HuH-7 (cell line): Measurements from ENCODE around the gene USF2.
A peak's percentile ranks its signal among the peaks of the same experiment; 100 is the strongest.

Source experiments
- DNase-seq: peaks from one replicate; pipeline ENCODE4 v3.0.0; 2011; ENCODE audit warnings: low spot score

The USF2 gene

GRCh38 chr19:35301961-35302360 lies 33.2 kb downstream of the USF2 start:
- no peak for DNase-seq

- DNase-seq = no peak
Measured at GRCh38 chr19:35302446-35302845, 33.7 kb downstream of the USF2 start.

DNA sequence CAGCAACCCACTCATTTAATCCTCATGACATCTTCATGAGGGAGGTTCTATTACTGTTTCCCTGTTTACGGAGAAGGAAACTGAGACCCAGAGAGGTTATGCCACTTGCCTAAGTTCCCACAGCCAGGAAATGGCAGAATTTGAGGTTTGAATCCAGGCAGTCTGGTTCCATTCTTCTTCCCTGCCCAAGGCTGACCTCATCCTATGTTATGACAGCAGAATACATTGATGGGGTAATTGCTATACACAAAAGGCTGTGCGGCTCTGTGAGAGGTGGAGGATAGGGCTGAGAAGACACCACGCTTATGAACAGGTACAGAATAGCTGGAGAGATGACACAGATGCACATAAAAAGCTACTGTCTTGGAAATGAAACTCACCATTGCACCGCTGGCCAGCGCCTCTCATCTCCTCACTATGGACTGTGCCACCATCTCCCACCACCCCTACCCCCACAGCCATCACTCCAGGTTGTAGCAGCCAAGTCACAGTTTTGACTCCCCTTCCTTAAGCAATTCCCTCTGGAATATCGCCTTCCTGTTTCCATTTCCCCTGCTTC lies 34.7 kb downstream of the USF2 start:
- DNase-seq = no peak

DNA sequence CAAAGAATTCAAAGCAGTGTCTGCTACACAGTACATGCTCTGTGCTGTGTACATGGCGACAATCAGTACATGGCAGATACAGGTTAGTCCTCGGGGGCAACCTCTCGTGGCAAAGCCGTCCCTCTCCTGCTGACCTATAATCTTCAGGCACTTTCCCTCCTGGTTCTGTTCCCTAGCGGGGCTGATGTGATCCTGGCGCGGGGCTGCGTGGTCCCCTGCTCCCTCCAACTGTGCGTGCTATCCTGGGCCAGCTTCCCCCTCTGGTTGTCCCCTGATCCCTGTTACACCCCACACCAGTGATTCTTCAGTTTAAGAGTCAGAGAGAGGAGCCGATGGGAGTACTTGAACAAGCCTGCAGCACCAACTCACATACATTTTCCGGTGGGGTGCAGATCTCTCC lies 35.3 kb downstream of the USF2 start:
- no peak for DNase-seq

DNA sequence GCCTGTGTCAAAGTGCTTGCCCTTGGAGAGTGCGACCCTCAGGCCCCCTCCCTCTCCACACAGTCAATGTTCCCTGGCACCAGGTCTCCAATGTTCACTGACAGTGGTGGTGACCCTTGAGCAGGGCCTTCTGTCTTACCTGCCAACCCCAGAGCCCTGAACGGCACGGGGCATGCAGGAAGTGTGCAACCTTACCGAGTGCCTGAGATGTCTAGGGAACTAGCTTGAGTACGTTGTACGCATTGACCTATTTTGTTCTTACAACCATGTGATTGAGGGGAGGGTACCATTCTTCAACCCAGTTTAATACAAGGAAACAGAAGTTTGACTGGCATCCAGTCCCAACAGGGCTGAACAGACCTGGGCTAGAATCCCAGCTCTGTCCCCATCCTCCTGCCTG lies 36.4 kb downstream of the USF2 start:
- no peak for DNase-seq

GRCh38 chr19:35306473-35307246 lies 37.9 kb downstream of the USF2 start:
- DNase-seq = peak; percentile 87

GRCh38 chr19:35307931-35308330 lies 39.2 kb downstream of the USF2 start:
- DNase-seq = no peak

- no peak for DNase-seq
Measured at GRCh38 chr19:35308910-35309309, 40.1 kb downstream of the USF2 start.

DNA sequence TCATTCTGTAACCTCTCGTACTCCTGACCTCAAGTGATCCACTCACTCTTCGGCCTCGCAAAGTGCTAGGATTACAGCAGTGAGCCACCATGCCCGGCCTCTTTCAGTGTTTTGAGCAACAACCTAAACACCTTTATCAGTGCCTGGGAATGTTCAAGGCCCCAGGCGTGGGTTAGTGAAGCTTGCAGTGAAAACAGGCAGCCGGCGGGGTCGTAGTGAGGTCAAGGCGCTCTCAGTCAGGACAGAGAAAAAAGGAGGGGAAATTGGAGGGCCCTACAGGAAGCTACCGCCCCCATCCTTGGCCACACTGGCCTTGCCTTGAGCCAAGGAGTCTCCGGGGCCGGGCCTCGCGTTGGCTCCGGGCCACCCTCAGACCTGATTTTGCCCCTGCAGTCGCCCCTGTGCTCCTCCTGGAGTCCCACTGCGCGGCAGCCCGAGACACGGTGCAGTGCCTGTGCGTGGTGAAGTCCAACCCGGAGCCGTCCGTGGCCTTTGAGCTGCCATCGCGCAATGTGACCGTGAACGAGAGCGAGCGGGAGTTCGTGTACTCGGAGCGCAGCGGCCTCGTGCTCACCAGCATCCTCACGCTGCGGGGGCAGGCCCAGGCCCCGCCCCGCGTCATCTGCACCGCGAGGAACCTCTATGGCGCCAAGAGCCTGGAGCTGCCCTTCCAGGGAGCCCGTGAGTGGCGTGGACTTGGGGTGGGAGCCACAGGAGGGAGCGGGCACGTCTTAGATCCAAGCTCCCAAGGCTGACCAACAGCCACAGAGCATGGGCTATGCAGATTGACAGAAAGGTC lies 40.9 kb downstream of the USF2 start:
- no peak for DNase-seq

- DNase-seq = no peak
Measured at GRCh38 chr19:35310331-35310730, 41.6 kb downstream of the USF2 start.

DNA sequence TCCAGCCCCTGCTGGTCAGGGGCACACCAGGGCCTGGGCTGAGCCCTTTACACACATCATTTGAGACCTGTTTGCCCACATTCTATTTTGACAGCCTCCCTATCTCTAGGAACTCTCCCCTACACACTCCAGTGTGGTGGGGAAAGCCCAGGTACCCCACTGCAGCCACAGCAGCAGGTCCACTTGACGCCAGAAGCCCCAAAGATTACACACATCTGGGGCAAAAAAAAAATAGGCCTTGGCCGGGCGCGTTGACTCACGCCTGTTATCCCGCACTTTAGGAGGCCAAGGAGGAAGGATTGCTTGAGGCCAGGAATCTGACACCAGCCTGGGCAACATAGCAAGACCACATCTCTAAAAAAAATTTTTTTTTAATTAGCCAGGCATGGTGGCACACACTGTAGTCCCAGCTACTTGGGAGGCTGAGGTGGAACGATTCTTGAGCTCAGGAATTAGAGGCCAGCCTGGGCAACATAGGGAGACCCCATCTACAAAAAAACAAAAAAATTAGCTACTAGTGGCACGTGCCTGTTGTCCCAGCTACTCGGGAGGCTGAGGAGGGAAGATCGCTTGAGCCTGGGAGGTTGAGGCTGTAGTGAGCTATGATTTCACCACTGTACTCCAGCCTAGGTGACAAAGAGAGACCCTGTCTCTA lies 42.2 kb downstream of the USF2 start:
- DNase-seq = no peak

- no peak for DNase-seq
Measured at GRCh38 chr19:35311901-35312665, 43.3 kb downstream of the USF2 start.

- DNase-seq = no peak
Measured at GRCh38 chr19:35313587-35313986, 44.8 kb downstream of the USF2 start.

- DNase-seq = no peak
Measured at GRCh38 chr19:35314031-35314430, 45.3 kb downstream of the USF2 start.

GRCh38 chr19:35314858-35315470 lies 46.2 kb downstream of the USF2 start:
- no peak for DNase-seq

DNA sequence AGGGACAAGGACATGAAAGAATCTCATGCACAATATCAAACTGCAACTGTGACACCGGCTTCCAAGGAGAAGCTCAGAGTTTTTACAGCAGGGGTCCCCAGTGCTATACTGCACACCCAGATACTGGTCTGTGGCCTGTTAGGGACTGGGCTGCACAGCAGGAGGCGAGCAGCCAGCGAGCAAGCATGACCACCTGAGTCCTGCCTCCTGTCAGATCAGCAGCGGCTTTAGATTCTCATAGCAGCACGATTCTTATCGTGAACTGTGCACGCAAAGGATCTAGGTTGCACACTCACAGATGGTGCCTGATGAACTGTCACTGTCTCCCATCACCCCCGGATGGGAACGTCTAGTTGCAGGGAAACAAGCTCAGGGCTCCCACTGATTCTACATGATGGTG lies 47.1 kb downstream of the USF2 start:
- DNase-seq = no peak

GRCh38 chr19:35316560-35316959 lies 47.8 kb downstream of the USF2 start:
- DNase-seq = no peak

DNA sequence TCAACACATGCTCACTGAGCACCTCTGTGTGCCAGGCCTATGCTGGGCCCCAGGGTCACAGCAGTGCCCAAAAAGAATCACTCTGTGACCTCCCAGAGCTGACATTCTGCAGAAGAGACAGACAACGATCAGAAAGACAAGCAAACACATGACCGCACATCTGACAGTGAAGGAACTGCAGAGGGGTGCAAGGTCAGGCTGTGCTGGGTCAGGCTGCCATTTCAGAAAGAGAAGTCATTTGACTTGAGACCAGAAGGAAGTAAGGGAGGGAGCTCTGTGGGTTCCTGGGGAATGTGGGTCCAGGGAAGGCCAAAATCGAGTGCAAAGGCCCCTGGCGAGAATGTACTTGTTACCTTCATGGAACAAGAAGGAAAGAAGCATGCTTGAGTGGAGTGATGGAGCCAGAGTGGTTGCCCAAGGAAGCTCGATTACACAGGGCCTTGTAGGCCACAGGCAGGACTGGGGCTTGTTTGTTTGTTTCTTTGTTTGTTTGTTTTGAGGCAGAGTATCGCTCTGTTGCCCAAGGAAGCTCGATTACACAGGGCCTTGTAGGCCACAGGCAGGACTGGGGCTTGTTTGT lies 48.8 kb downstream of the USF2 start:
- DNase-seq = no peak

- DNase-seq = no peak
Measured at GRCh38 chr19:35318679-35319448, 50.1 kb downstream of the USF2 start.

DNA sequence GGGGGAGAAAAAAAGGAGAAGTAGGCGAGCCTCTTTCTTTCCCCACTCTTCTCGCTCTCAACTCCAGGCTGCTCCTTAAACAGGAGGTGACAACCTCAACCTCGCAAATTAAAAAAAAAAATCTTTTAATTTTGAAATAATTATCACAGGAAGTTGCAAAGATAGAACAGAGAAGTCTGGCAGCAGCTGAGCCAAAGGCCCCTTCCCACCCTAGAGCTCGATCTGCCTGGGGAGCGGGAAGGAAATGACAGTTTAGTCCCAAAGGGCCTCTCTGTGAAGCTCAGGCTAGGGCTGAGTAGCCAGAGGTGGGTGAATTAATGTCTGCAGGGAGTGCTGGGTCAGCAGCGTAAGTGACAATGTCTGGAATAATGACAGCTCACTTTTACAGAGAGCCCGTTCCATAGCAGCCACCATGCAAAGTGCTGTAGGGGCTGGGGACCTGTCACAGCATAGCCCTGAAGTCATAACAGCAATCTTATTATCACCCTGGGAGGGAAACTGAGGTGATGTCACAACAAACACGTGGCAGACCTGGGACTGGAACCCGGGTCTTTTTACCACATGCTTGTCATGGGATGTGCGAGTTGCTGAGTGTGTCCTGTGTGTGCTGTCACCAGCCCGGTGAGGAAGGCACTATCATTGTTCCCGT lies 51.4 kb downstream of the USF2 start:
- no peak for DNase-seq
